Measurements from ENCODE around the gene MRPS26.
A peak's percentile ranks its signal among the peaks of the same experiment; 100 is the strongest.

The MRPS26 gene

GRCh38 chr20:3045816-3046676 is at the start of gene MRPS26:
TSS of gene MRPS26 (plus strand) at chr20:3046052. CDS start at chr20:3046069, 17 bp downstream.
- Histone ChIP-seq H3K79me2 (ENCODE audit: low read length) (peaks cover 21% of the 10 kb centered on the region), H2AFZ (ENCODE audit: low read depth, low read length) (peak within 1 kb of the TSS; percentile 86), H3K4me3 (ENCODE audit: low read length) (peak within 1 kb of the TSS; percentile 95), H3K9ac (ENCODE audit: low read length) (peak within 1 kb of the TSS; percentile 83), H3K27ac (ENCODE audit: low read length) (peak within 1 kb of the TSS; percentile 55), H4K20me1 (ENCODE audit: insufficient read depth, low read length) (no peaks in the 10 kb centered on the region; the same call in 1 of the 2 replicates), H3K9me3 (ENCODE audit: insufficient read depth, low read length) (no peaks in the 10 kb centered on the region), H3K36me3 (replicated peaks; ENCODE audit: low read depth, low read length) (peaks cover 30% of the 10 kb centered on the region), H3K4me2 (ENCODE audit: low read length) (peak within 1 kb of the TSS; percentile 69), H3K4me1 (ENCODE audit: low read length) (peaks cover 13% of the 10 kb centered on the region), H3K27me3 (ENCODE audit: low read depth, low read length) (no peaks in the 10 kb centered on the region)
- no peak for TF ChIP-seq EZH2phosphoT487 (IDR thresholded peaks at IDR 0.05; ENCODE audit: low read depth)
- TF ChIP-seq CTCF (IDR thresholded peaks at IDR 0.05; ENCODE audit: low read depth, low read length) = no peak

GRCh38 chr20:2998728-2999127 is 47.1 kb upstream of the MRPS26 start:
- TF ChIP-seq CTCF (IDR thresholded peaks at IDR 0.05; ENCODE audit: low read depth, low read length) (no peak), EZH2phosphoT487 (IDR thresholded peaks at IDR 0.05; ENCODE audit: low read depth) (no peak)
- Histone ChIP-seq H3K9me3 (ENCODE audit: insufficient read depth, low read length) (no peaks in the 10 kb centered on the region), H4K20me1 (ENCODE audit: insufficient read depth, low read length) (no peaks in the 10 kb centered on the region), H3K36me3 (replicated peaks; ENCODE audit: low read depth, low read length) (peaks cover 4% of the 10 kb centered on the region), H3K4me1 (ENCODE audit: low read length) (no peaks in the 10 kb centered on the region), H2AFZ (ENCODE audit: low read depth, low read length) (no peak overlapping the region), H3K9ac (ENCODE audit: low read length) (no peak overlapping the region), H3K27ac (ENCODE audit: low read length) (no peak overlapping the region), H3K4me3 (ENCODE audit: low read length) (no peak overlapping the region), H3K27me3 (ENCODE audit: low read depth, low read length) (no peaks in the 10 kb centered on the region), H3K4me2 (ENCODE audit: low read length) (no peak overlapping the region), H3K79me2 (ENCODE audit: low read length) (no peaks in the 10 kb centered on the region)

GRCh38 chr20:3000852-3001523 is 44.9 kb upstream of the MRPS26 start:
- Histone ChIP-seq H3K9me3 (ENCODE audit: insufficient read depth, low read length) (no peaks in the 10 kb centered on the region), H4K20me1 (ENCODE audit: insufficient read depth, low read length) (no peaks in the 10 kb centered on the region), H3K79me2 (ENCODE audit: low read length) (no peaks in the 10 kb centered on the region), H3K4me3 (ENCODE audit: low read length) (no peak overlapping the region), H2AFZ (ENCODE audit: low read depth, low read length) (no peak overlapping the region), H3K4me2 (ENCODE audit: low read length) (no peak overlapping the region), H3K27ac (ENCODE audit: low read length) (no peak overlapping the region), H3K9ac (ENCODE audit: low read length) (no peak overlapping the region), H3K36me3 (replicated peaks; ENCODE audit: low read depth, low read length) (peaks cover 11% of the 10 kb centered on the region), H3K4me1 (ENCODE audit: low read length) (no peaks in the 10 kb centered on the region), H3K27me3 (ENCODE audit: low read depth, low read length) (no peaks in the 10 kb centered on the region)
- TF ChIP-seq CTCF (IDR thresholded peaks at IDR 0.05; ENCODE audit: low read depth, low read length) = peak; percentile 74
- no peak for TF ChIP-seq EZH2phosphoT487 (IDR thresholded peaks at IDR 0.05; ENCODE audit: low read depth)

- no peaks in the 10 kb centered on the region for H3K9me3 ChIP-seq (ENCODE audit: insufficient read depth, low read length)
- H3K36me3 ChIP-seq (replicated peaks; ENCODE audit: low read depth, low read length) = peaks cover 24% of the 10 kb centered on the region
- H3K27ac ChIP-seq (ENCODE audit: low read length) = no peak overlapping the region
- H3K27me3 ChIP-seq (ENCODE audit: low read depth, low read length) = no peaks in the 10 kb centered on the region
- H4K20me1 ChIP-seq (ENCODE audit: insufficient read depth, low read length) = no peaks in the 10 kb centered on the region
- no peaks in the 10 kb centered on the region for H3K4me1 ChIP-seq (ENCODE audit: low read length)
- no peak overlapping the region for H3K9ac ChIP-seq (ENCODE audit: low read length)
- no peak for TF ChIP-seq EZH2phosphoT487 (IDR thresholded peaks at IDR 0.05; ENCODE audit: low read depth)
- TF ChIP-seq CTCF (IDR thresholded peaks at IDR 0.05; ENCODE audit: low read depth, low read length) = no peak
- H2AFZ ChIP-seq (ENCODE audit: low read depth, low read length) = no peak overlapping the region
- H3K4me2 ChIP-seq (ENCODE audit: low read length) = no peak overlapping the region
- no peaks in the 10 kb centered on the region for H3K79me2 ChIP-seq (ENCODE audit: low read length)
- H3K4me3 ChIP-seq (ENCODE audit: low read length) = no peak overlapping the region
These were observed 42.4 kb upstream of the MRPS26 start for GRCh38 chr20:3003416-3003815.
